ENCODE results near the gene IL9. TPM values are rescaled to one million over a fixed set of nuclear protein-coding genes. Genes with fewer than 3 reads are reported as not detected.

Gene IL9
- total RNA-seq = not detected

- DNase-seq (ENCODE audit: low spot score in 2 of 2) = no peak
- Histone ChIP-seq H3K27me3 (no peaks in the 10 kb centered on the region), H3K9me3 (no peaks in the 10 kb centered on the region), H3K4me3 (no peak within 1 kb of the TSS), H3K36me3 (no peaks in the 10 kb centered on the region), H3K27ac (no peak within 1 kb of the TSS), H3K4me1 (no peaks in the 10 kb centered on the region)
- intact Hi-C loops (cut with DNase I) = no loop called here
- no peak for TF ChIP-seq CTCF (IDR thresholded peaks at IDR 0.05)
Measured at GRCh38 chr5:135895474-135896006, at the start of gene IL9. IL9 (minus strand) TSS chr5:135895841; CDS start chr5:135895816, 25 bp downstream.

GRCh38 chr5:135944967-135945560 is 49.4 kb upstream of the IL9 start:
- TF ChIP-seq CTCF (IDR thresholded peaks at IDR 0.05) = peak; percentile 67 to 83 (median 73)
- Histone ChIP-seq H3K27ac (no peak overlapping the region), H3K9me3 (no peaks in the 10 kb centered on the region), H3K27me3 (no peaks in the 10 kb centered on the region), H3K36me3 (no peaks in the 10 kb centered on the region), H3K4me3 (no peak overlapping the region), H3K4me1 (no peaks in the 10 kb centered on the region)
- intact Hi-C loops (cut with DNase I) = loop anchor here (1.0 to 2.0 kb wide), 4 partner anchors 117 to 268 kb away; no protein-coding TSS in a partner anchor
- DNase-seq (ENCODE audit: low spot score in 2 of 2) = peak in 1 of 2 donors; percentile 72

GRCh38 chr5:135944564-135944963 is 48.9 kb upstream of the IL9 start:
- Histone ChIP-seq H3K27ac (no peak overlapping the region), H3K27me3 (no peaks in the 10 kb centered on the region), H3K4me1 (no peaks in the 10 kb centered on the region), H3K9me3 (no peaks in the 10 kb centered on the region), H3K4me3 (no peak overlapping the region), H3K36me3 (no peaks in the 10 kb centered on the region)
- intact Hi-C loops (cut with DNase I) = loop anchor here (2.0 kb wide), 2 partner anchors 230 to 268 kb away; no protein-coding TSS in a partner anchor
- DNase-seq (ENCODE audit: low spot score in 2 of 2) = no peak
- no peak for TF ChIP-seq CTCF (IDR thresholded peaks at IDR 0.05)

GRCh38 chr5:135942202-135942771 is 46.6 kb upstream of the IL9 start:
- no peak for DNase-seq (ENCODE audit: low spot score in 2 of 2)
- Histone ChIP-seq H3K27me3 (no peaks in the 10 kb centered on the region), H3K4me3 (no peak overlapping the region), H3K9me3 (no peaks in the 10 kb centered on the region), H3K4me1 (no peaks in the 10 kb centered on the region), H3K36me3 (no peaks in the 10 kb centered on the region), H3K27ac (no peak overlapping the region)
- TF ChIP-seq CTCF (IDR thresholded peaks at IDR 0.05) = no peak
- intact Hi-C loops (cut with DNase I) = no loop called here

- H3K27ac ChIP-seq = no peak overlapping the region
- no peaks in the 10 kb centered on the region for H3K36me3 ChIP-seq
- no peaks in the 10 kb centered on the region for H3K27me3 ChIP-seq
- no peak for TF ChIP-seq CTCF (IDR thresholded peaks at IDR 0.05)
- no peaks in the 10 kb centered on the region for H3K4me1 ChIP-seq
- intact Hi-C loops (cut with DNase I) = no loop called here
- H3K9me3 ChIP-seq = no peaks in the 10 kb centered on the region
- DNase-seq (ENCODE audit: low spot score in 2 of 2) = no peak
- no peak overlapping the region for H3K4me3 ChIP-seq
Measured at GRCh38 chr5:135941711-135942110, 46.1 kb upstream of the IL9 start.
